ENCODE data around the gene FAM13B.
"Not testable (repeated sequence)": the region's sequence is repeated elsewhere in the genome, so short reads cannot be mapped to it uniquely, and the experiment has no call there.

FAM13B gene

GRCh38 chr5:138032572-138033385 lies at the start of gene FAM13B:
Gene FAM13B (minus strand): TSS chr5:138033079. CDS start chr5:138019111, 13,968 bp downstream.
- peak; percentile 91 for DNase-seq

- no peak for DNase-seq
Measured at GRCh38 chr5:138082033-138082432, 49.2 kb upstream of the FAM13B start.

GRCh38 chr5:138078006-138078643 lies 45.2 kb upstream of the FAM13B start:
- DNase-seq, result no peak

GRCh38 chr5:138077064-138077696 lies 44.3 kb upstream of the FAM13B start:
- no peak for DNase-seq

GRCh38 chr5:138070026-138070425 lies 37.1 kb upstream of the FAM13B start:
- not testable (repeated sequence) for DNase-seq

GRCh38 chr5:138068742-138069600 lies 36.1 kb upstream of the FAM13B start:
- DNase-seq, result no peak

- DNase-seq, result no peak
Measured at GRCh38 chr5:138067945-138068344, 35.1 kb upstream of the FAM13B start.

- DNase-seq, result no peak
Measured at GRCh38 chr5:138065102-138065501, 32.2 kb upstream of the FAM13B start.

GRCh38 chr5:138064526-138064925 lies 31.6 kb upstream of the FAM13B start:
- DNase-seq, result no peak

GRCh38 chr5:138054847-138055558 lies 22.1 kb upstream of the FAM13B start:
- no peak for DNase-seq

- no peak for DNase-seq
Measured at GRCh38 chr5:138054206-138054605, 21.3 kb upstream of the FAM13B start.

- DNase-seq, result no peak
Measured at GRCh38 chr5:138053554-138053953, 20.7 kb upstream of the FAM13B start.

GRCh38 chr5:138052718-138053117 lies 19.8 kb upstream of the FAM13B start:
- not testable (repeated sequence) for DNase-seq

- no peak for DNase-seq
Measured at GRCh38 chr5:138051441-138052296, 18.8 kb upstream of the FAM13B start.

- not testable (repeated sequence) for DNase-seq
Measured at GRCh38 chr5:138045283-138045682, 12.4 kb upstream of the FAM13B start.

GRCh38 chr5:138038826-138039225 lies 5.9 kb upstream of the FAM13B start:
- DNase-seq, result no peak

GRCh38 chr5:138037907-138038633 lies 5.2 kb upstream of the FAM13B start:
- no peak for DNase-seq

- no peak for DNase-seq
Measured at GRCh38 chr5:138037271-138037670, 4.4 kb upstream of the FAM13B start.

GRCh38 chr5:138035605-138036537 lies 3.0 kb upstream of the FAM13B start:
- DNase-seq, result peak; percentile 66
